Right lobe of liver (tissue), 4 donors: ENCODE results near the gene SPATA2.

ENCODE experiments used
- POLR2A ChIP-seq: fragments of 450-650 bp; IDR thresholded peaks from one replicate; pipeline ENCODE4 v1.6.1; 2017; ENCODE audit warnings: antibody characterized with exemption, mild to moderate bottlenecking
- TF ChIP-seq, protein P1 (sequence below), 4 donors: fragments of 200-600 bp in 3 of 4; fragments of 450-650 bp in 1 of 4; IDR thresholded peaks; one replicate each; pipeline versions ENCODE4 v1.5.1 to v1.8.0; 2016 to 2022; ENCODE audit warnings: antibody characterized with exemption in 4 of 4, mild to moderate bottlenecking in 2 of 4
- donor health status: DM: no; HTN: no; CAD: no.
- donor health status: DM: no; HTN: no; CAD: no.
- donor health status: DM: no; HTN: yes; CAD: no.

DNA sequence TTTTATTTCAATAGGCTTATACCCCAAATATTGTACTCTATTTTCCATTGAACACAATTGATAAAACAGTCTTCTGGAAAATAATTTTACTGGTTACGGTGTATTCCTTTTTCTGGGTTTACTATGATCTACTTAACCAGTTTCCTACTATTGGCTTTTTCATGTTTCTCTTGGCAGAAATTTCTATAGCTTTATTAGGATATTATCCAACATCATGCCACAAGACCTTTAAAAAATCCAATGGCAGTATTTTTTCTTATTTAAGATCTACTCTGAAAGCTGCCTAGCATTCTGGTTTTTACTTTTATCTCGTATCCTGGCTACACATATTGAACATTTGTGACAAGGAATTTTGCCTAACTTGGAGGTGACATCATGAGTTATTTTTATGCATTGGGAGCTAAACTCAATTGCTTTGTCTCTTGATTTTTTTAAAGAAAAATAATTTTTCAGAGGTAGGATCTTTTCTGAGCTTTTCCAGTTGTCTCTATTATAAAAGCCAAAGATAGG is 57.2 kb downstream of the SPATA2 start:
- TF ChIP-seq POLR2A = no peak
- TF ChIP-seq, protein P1, sequence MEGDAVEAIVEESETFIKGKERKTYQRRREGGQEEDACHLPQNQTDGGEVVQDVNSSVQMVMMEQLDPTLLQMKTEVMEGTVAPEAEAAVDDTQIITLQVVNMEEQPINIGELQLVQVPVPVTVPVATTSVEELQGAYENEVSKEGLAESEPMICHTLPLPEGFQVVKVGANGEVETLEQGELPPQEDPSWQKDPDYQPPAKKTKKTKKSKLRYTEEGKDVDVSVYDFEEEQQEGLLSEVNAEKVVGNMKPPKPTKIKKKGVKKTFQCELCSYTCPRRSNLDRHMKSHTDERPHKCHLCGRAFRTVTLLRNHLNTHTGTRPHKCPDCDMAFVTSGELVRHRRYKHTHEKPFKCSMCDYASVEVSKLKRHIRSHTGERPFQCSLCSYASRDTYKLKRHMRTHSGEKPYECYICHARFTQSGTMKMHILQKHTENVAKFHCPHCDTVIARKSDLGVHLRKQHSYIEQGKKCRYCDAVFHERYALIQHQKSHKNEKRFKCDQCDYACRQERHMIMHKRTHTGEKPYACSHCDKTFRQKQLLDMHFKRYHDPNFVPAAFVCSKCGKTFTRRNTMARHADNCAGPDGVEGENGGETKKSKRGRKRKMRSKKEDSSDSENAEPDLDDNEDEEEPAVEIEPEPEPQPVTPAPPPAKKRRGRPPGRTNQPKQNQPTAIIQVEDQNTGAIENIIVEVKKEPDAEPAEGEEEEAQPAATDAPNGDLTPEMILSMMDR (IDR thresholded peaks at IDR 0.05) = no peak
